Neural progenitor cell (in vitro differentiated cells): ENCODE data around the gene CRISPLD2. TPM values are rescaled to one million over a fixed set of nuclear protein-coding genes. Genes with fewer than 3 reads are reported as not detected.

Source experiments
- DNase-seq: peaks from one replicate; pipeline ENCODE4 v3.0.0-alpha.2; 2016; ENCODE audit warnings: low spot score
- H2AFZ ChIP-seq: fragments of 200-600 bp; sonication (generic); replicated peaks from 2 replicates; pipeline ENCODE4 v1.6.1; 2016; ENCODE audit warnings: antibody characterized with exemption
- H3F3A ChIP-seq: fragments of 200-600 bp; sonication (generic); 2 replicates; pipeline ENCODE4 v1.6.1; 2016; ENCODE audit warnings: antibody characterized with exemption, low read depth
- H3K27ac ChIP-seq: fragments of 200-600 bp; sonication (generic); 2 replicates; pipeline ENCODE4 v1.5.1; 2016; ENCODE audit warnings: mild to moderate bottlenecking
- H3K27me3 ChIP-seq: fragments of 200-600 bp; sonication (generic); 2 replicates; pipeline ENCODE4 v1.6.1; 2016; ENCODE audit warnings: mild to moderate bottlenecking, moderate library complexity
- H3K36me3 ChIP-seq: fragments of 200-600 bp; sonication (generic); 2 replicates; pipeline ENCODE4 v1.5.1; 2016
- H3K4me1 ChIP-seq: fragments of 200-600 bp; sonication (generic); 2 replicates; pipeline ENCODE4 v1.6.1; 2016; ENCODE audit warnings: mixed run types
- H3K4me2 ChIP-seq: fragments of 200-600 bp; sonication (generic); 2 replicates; pipeline ENCODE4 v1.6.1; 2016
- H3K4me3 ChIP-seq: fragments of 200-600 bp; sonication (generic); 2 replicates; pipeline ENCODE4 v1.5.1; 2016
- H3K79me2 ChIP-seq: fragments of 200-600 bp; sonication (generic); 2 replicates; pipeline ENCODE4 v1.6.1; 2016; ENCODE audit warnings: low read depth
- H3K9ac ChIP-seq: fragments of 200-600 bp; sonication (generic); 2 replicates; pipeline ENCODE4 v1.6.1; 2016
- H3K9me3 ChIP-seq: fragments of 200-600 bp; sonication (generic); 2 replicates; pipeline ENCODE4 v1.5.1; 2016; ENCODE audit warnings: low read depth
- H4K20me1 ChIP-seq: fragments of 200-600 bp; sonication (generic); 2 replicates; pipeline ENCODE4 v1.6.1; 2016; ENCODE audit warnings: low read depth
- H3K27ac Mint-ChIP-seq: 3 replicates; pipeline ENCODE4 v1.8.0; 2021; ENCODE audit warnings: mixed read lengths
- H3K27me3 Mint-ChIP-seq: 2 replicates; pipeline ENCODE4 v1.8.0; 2022; ENCODE audit warnings: low read depth, mild to moderate bottlenecking, inconsistent platforms, moderate library complexity, mixed read lengths; ENCODE audit not compliant: insufficient read depth
- H3K36me3 Mint-ChIP-seq: 3 replicates; pipeline ENCODE4 v1.8.0; 2021; ENCODE audit warnings: mixed read lengths
- H3K4me1 Mint-ChIP-seq: 3 replicates; pipeline ENCODE4 v1.8.0; 2021; ENCODE audit warnings: mixed read lengths
- H3K4me3 Mint-ChIP-seq: 3 replicates; pipeline ENCODE4 v1.8.0; 2021; ENCODE audit warnings: mild to moderate bottlenecking, moderate library complexity, mixed read lengths
- H3K9me3 Mint-ChIP-seq: 3 replicates; pipeline ENCODE4 v1.8.0; 2020; ENCODE audit warnings: mixed read lengths
- EZH2 ChIP-seq: fragments of 200-600 bp; sonication (generic); IDR thresholded peaks from 2 replicates; pipeline ENCODE4 v1.6.1; 2017; ENCODE audit warnings: antibody characterized with exemption, mild to moderate bottlenecking, moderate library complexity
- EZH2phosphoT487 ChIP-seq: fragments of 200-600 bp; sonication (generic); IDR thresholded peaks from 2 replicates; pipeline ENCODE4 v1.6.1; 2017; ENCODE audit warnings: antibody characterized with exemption
- total RNA-seq: library from RNA; depleted of rRNA; stranded (reverse); fragments of >200 nt; gene quantifications from 2 replicates; pipeline ENCODE4 v1.2.3, GENCODE V29; 2015; ENCODE audit warnings: low replicate concordance
- TF ChIP-seq, protein P1 (sequence below): fragments of 200-600 bp; sonication (generic); IDR thresholded peaks from 2 replicates; pipeline ENCODE4 v1.5.1; 2017; ENCODE audit warnings: antibody characterized with exemption, mild to moderate bottlenecking

Gene CRISPLD2
- total RNA-seq, 1 donor from 2014 or later: 0.11 TPM

DNA sequence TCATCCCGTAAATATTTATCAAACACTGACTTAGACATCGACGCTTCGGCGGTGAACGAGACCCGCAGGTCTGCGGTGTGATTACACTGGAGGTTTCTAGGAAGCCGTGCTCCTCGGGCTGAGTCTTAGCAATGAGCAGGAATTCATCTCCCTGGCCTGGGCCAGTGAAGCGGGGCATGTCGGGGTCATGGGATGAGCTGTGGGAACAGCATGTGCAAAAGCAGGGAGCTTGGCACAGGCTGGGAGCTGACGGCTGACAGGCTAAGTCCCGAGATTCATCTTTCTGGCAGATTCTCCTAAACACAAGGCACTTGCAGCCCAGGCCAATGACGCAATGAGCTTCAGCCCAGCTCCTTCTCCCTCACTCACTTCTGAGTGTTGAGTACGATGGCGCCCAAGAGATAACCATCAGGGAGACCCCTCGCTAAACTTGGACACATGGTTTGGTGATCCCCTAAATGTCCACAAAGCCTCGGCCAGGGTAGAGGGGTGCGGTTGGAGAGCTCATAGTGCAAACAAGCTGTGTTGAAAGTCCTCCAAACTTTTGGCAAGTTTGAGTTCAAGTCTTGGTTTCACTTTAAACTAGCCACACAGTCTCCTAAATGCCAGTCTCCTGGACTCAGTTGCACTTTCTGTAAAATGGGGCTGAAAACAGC lies 12.8 kb downstream of the CRISPLD2 start:
- Histone ChIP-seq H3K4me3 (no peak overlapping the region), H3K27me3 (no peaks in the 10 kb centered on the region), H3K9ac (no peak overlapping the region), H3K4me2 (no peak overlapping the region), H3K79me2 (no peaks in the 10 kb centered on the region), H3K27ac (no peak overlapping the region), H4K20me1 (peaks cover 14% of the 10 kb centered on the region), H3K4me1 (peaks cover 11% of the 10 kb centered on the region), H3F3A (no peaks in the 10 kb centered on the region), H3K36me3 (no peaks in the 10 kb centered on the region), H3K9me3 (no peaks in the 10 kb centered on the region), H2AFZ (no peak overlapping the region)
- DNase-seq: no peak
- H3K4me3 Mint-ChIP-seq: no peak overlapping the region
- TF ChIP-seq EZH2phosphoT487: no peak
- TF ChIP-seq EZH2: no peak
- TF ChIP-seq, protein P1, sequence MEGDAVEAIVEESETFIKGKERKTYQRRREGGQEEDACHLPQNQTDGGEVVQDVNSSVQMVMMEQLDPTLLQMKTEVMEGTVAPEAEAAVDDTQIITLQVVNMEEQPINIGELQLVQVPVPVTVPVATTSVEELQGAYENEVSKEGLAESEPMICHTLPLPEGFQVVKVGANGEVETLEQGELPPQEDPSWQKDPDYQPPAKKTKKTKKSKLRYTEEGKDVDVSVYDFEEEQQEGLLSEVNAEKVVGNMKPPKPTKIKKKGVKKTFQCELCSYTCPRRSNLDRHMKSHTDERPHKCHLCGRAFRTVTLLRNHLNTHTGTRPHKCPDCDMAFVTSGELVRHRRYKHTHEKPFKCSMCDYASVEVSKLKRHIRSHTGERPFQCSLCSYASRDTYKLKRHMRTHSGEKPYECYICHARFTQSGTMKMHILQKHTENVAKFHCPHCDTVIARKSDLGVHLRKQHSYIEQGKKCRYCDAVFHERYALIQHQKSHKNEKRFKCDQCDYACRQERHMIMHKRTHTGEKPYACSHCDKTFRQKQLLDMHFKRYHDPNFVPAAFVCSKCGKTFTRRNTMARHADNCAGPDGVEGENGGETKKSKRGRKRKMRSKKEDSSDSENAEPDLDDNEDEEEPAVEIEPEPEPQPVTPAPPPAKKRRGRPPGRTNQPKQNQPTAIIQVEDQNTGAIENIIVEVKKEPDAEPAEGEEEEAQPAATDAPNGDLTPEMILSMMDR: no peak
- H3K36me3 Mint-ChIP-seq: no peaks in the 10 kb centered on the region
- H3K27ac Mint-ChIP-seq: no peak overlapping the region
- H3K4me1 Mint-ChIP-seq: peaks cover 47% of the 10 kb centered on the region
- H3K9me3 Mint-ChIP-seq: no peaks in the 10 kb centered on the region
- peaks cover 29% of the 10 kb centered on the region for H3K27me3 Mint-ChIP-seq

DNA sequence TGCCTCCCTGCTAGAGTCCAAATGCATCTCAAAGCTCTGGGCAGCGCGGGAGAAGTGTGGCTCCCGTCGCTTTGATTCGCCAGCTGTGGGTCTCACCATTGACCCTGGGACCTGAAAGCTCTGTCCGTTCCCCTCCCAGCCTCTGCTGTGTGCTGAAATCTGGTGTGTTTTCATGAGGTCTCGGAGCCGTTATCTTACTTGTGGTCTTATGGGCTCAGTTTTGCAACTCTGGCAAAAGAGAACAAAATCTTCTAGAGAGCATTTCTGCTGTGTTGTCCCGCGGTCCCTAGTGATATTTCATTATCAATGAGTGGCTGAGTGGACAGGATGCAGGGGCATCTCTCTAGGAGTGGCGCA lies 13.3 kb downstream of the CRISPLD2 start:
- Mint-ChIP-seq H3K4me1 (peaks cover 45% of the 10 kb centered on the region), H3K4me3 (no peak overlapping the region), H3K36me3 (no peaks in the 10 kb centered on the region), H3K9me3 (no peaks in the 10 kb centered on the region), H3K27me3 (peaks cover 27% of the 10 kb centered on the region), H3K27ac (no peak overlapping the region)
- H3K9ac ChIP-seq: no peak overlapping the region
- H3K4me1 ChIP-seq: peaks cover 11% of the 10 kb centered on the region
- TF ChIP-seq, protein P1: no peak
- TF ChIP-seq EZH2: no peak
- no peak for TF ChIP-seq EZH2phosphoT487
- no peaks in the 10 kb centered on the region for H3K9me3 ChIP-seq
- peaks cover 14% of the 10 kb centered on the region for H4K20me1 ChIP-seq
- no peaks in the 10 kb centered on the region for H3K79me2 ChIP-seq
- H3K27ac ChIP-seq: no peak overlapping the region
- no peak overlapping the region for H3K4me3 ChIP-seq
- H3K4me2 ChIP-seq: no peak overlapping the region
- no peaks in the 10 kb centered on the region for H3K27me3 ChIP-seq
- no peaks in the 10 kb centered on the region for H3K36me3 ChIP-seq
- no peak for DNase-seq
- H3F3A ChIP-seq: no peaks in the 10 kb centered on the region
- H2AFZ ChIP-seq: no peak overlapping the region

DNA sequence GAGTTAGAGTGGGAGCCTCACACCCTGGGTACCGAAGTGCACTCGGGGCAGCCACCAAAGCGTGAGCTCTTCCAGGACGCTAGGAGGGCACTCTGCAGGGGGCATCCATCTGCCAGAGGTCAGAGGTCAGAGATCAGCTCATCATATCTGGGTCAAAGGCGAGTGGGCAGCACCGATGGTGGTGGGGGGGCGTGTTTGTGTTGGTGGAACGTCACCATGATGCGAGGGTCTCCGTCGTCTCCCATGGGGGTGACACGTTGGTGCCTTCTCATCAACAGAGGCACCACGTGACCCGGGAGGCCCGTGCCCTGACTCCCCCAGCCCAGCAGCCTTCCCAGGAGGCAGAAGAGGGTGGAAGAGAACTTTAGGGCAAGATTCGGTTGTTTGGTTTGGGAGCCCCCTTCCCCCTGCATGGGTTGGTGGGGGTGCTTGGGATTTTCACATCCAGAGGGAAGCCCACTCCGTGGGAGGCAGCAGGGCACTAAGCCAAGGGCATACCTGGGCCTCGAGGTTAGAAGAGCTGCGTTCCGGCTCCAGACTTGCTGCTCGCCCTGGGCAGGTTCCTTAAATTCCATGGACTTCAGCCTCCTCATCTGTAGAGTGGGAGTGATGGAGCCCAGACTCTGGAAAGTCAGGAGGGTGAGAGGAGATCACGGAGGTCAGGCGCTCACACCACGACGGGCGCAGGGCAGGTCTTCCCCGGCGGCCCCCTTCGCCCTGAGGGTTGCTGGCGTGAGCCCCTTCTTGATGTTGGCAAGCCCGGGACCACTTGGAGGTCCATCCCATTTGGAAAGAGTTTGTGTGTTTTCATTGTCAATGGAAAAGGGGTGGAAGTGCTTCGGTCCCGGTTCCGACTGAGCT lies 14.0 kb downstream of the CRISPLD2 start:
- H3K9ac ChIP-seq: no peak overlapping the region

More for the DNA sequence above, 14.0 kb downstream of the CRISPLD2 start:
- Mint-ChIP-seq H3K4me1 (peaks cover 39% of the 10 kb centered on the region), H3K27me3 (peaks cover 27% of the 10 kb centered on the region), H3K4me3 (no peak overlapping the region), H3K27ac (no peak overlapping the region), H3K9me3 (no peaks in the 10 kb centered on the region), H3K36me3 (no peaks in the 10 kb centered on the region)
- Histone ChIP-seq H3K79me2 (no peaks in the 10 kb centered on the region), H3K27me3 (no peaks in the 10 kb centered on the region), H3K4me1 (peaks cover 11% of the 10 kb centered on the region), H3K36me3 (no peaks in the 10 kb centered on the region), H3F3A (no peaks in the 10 kb centered on the region), H2AFZ (no peak overlapping the region), H3K9me3 (no peaks in the 10 kb centered on the region), H3K4me3 (no peak overlapping the region), H4K20me1 (peaks cover 14% of the 10 kb centered on the region), H3K4me2 (no peak overlapping the region), H3K27ac (no peak overlapping the region)
- TF ChIP-seq EZH2phosphoT487 (no peak), EZH2 (no peak)
- TF ChIP-seq, protein P1: no peak
- no peak for DNase-seq
